LHCN-M2 (cell line): ENCODE results near the gene CBX4. TPM values are rescaled to one million over a fixed set of nuclear protein-coding genes. Genes with fewer than 3 reads are reported as not detected.
"Not testable (repeated sequence)": the region's sequence is repeated elsewhere in the genome, so short reads cannot be mapped to it uniquely, and the experiment has no call there.

Experiments
- DNase-seq: peaks from one replicate; pipeline ENCODE4 v3.0.0-alpha.2; 2012; ENCODE audit warnings: low read depth
- total RNA-seq: library from RNA; depleted of rRNA; stranded (reverse); fragments of >200 nt; gene quantifications from 2 replicates; pipeline ENCODE4 v1.2.3, GENCODE V29; 2014

The CBX4 gene
- total RNA-seq, 1 experiment from 2014 or later = 18.1 TPM

DNA sequence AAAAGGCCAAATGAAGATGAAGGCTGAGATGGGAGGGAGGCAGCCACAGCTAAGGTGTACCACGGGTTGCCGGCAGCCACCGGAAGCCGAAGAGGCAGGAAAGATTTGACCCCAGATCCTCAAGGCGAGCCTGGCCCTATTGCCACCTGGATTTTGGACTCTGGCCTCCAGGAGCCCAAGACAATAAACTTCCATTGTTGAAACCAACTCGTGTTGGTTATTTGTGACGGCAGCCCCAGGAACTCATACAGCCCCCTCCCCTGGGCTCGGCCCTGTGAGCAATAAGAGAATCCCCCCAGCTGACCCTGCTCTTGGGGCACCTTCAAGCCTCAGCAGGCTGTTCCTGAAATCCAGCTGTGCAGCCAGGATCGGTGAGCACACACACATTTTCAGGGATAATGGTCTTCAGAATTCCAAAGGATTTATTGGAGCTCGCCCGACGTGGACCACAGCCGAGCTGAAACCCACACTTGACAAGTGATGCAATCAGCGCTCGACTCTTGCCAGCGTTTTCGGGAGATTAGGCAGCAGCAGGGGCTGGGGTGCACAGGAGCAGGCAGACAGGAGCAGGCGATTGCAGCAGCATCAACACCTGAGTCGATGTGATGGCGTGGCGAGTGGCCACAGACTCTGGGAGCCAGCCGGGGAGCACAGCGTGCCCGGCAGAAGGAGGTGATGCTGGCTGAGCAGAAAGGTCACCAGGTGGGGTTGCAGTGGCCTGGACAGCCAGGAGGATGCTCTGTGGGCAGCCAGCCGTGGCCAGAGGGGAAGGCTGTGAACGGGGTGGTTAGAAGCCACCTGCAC is 22.4 kb upstream of the CBX4 start:
- no peak for DNase-seq

DNA sequence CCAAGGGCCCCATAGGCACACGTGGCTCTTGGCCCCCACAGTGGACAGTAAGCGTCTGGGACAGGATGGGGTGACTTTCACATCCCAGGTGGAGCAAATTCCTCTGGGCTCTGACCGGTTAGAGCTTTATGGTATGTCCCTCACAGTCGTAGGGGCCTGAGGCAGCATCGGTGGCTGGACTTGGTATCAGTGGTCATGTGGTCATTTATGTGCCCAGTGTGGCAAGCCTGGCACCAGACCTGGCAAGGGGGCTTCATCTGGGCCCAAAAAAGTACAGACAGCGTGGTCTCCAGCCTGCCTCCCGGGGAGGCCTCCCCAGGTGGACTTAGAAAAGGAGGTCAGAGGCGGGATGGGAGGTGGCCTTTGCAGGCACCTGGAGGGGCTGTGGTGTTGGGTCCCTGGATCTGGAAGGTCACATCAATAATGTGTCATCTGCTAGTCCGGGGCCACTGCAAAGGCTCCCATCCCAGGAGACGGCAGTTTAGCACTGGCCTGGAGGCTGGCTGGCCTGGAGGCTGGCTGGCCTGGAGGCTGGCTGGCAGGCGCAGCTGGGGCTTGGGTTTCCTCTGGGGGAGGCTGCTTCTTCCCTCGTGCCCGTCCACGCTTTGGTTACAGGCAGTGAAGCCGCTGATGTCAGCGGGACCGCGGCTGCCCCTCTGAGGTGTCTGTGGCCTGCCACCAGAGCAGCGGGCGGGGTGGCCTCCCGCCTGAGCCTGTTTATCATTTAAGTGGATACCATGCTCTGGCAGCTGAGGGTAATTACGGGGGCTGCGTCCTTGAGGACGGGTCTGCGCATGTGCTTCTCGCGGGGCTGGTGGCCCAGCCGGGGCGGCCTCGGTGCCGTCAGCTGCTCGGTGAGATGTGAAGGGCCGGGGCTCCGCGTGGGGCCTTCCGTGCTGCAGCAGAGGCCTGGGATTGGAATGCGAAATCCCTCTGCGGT is 20.7 kb upstream of the CBX4 start:
- no peak for DNase-seq

DNA sequence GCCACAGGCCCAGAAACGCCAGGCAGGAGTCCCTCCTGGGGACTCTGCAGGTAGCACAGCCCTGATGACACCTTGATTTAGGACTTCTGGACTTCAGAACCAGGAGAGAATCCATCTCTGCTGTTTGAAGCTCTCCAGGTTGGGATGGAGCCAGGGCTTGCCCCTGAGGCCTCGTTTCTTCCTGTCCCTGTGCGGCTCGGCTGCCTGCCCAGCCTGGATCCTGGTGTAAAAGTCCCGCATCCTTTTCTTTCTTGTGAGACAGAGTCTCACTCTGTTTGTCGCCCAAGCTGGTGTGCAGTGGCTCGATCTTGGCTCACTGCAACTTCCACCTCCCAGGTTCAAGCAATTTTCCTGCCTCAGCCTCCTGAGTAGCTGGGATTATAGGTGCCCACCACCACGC is 17.9 kb upstream of the CBX4 start:
- DNase-seq = no peak

GRCh38 chr17:79855331-79856124 is 16.3 kb upstream of the CBX4 start:
- no peak for DNase-seq

GRCh38 chr17:79854080-79855060 is 15.1 kb upstream of the CBX4 start:
- DNase-seq = no peak

- not testable (repeated sequence) for DNase-seq
These were observed 13.9 kb upstream of the CBX4 start for GRCh38 chr17:79853168-79853567.

- DNase-seq = peak; percentile 41
These were observed 13.5 kb upstream of the CBX4 start for GRCh38 chr17:79852748-79853147.

DNA sequence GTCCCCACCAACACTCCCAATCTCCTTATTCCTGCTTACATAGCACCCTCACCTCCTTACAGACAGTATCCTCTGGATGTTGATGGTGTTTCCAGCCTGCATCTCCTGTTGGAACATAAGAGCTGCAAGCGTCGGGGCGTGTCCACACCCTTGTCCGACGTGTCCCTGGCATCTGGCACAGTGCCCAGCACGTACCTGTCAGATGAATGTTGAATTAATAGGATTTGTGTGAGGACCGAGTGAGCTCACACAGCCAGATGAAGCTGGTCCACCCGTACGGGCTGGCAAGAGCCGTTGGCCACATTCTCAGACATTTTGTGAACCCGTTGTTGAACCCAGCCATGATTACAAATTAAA is 12.2 kb upstream of the CBX4 start:
- DNase-seq = no peak

- DNase-seq = peak; percentile 83
These were observed 11.6 kb upstream of the CBX4 start for GRCh38 chr17:79850571-79851460.

- DNase-seq = no peak
These were observed 10.7 kb upstream of the CBX4 start for GRCh38 chr17:79849953-79850352.

- DNase-seq = no peak
These were observed 9.1 kb upstream of the CBX4 start for GRCh38 chr17:79848370-79848766.

GRCh38 chr17:79847698-79848369 is 8.6 kb upstream of the CBX4 start:
- DNase-seq = no peak

- DNase-seq = no peak
These were observed 6.3 kb upstream of the CBX4 start for GRCh38 chr17:79845601-79845949.

- DNase-seq = no peak
These were observed 5.8 kb upstream of the CBX4 start for GRCh38 chr17:79844869-79845600.

DNA sequence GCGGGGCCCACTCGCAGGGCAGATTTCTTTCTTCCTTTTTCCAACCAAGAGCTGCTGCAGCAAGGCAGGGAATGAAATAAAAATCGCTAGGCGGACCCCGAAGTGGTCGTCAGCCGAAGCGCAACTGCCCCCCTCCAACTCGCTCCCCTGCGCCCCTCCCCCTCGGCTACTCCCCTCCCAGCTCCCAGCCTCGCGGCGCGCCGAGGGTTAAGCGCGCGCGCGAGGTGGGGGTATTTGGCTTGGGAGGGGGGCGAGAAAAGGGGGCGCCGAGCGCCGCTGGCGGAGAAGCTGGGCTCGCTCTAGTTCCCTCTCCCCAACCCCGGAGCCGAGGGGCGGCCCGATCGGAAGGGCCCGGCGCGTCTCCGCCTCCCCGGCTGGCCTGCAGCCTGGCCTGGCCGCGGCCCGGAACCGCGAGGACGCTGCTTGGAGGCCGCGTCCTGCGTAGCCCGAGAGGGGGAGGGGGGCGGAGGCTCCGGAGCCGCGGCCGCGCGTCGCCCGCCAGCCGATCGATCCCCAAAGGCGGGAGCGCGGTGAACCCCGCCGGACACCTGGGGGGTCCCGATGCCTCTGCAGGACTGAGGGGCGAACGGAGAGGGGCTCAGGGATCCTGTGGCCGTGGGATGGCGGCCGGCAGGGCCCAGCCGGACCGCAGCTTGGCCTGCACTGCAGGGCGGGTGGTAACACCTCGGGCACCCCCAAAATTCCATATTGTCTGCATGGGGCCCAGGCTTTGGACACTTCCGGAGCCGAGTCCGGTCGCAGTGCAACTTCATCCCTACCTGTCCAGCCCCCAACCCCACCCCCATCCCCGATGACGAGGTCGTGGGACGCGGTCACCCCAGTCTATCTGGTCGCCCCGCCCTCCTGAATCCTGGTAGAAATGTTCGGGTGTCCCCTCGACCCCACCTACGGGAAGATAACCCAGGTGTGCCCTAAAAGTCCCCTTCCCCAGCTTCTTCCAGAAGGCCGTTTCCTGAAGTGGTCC is 4.9 kb upstream of the CBX4 start:
- peak; percentile 49 for DNase-seq

- DNase-seq = no peak
These were observed 4.2 kb upstream of the CBX4 start for GRCh38 chr17:79843474-79843815.
